OCI-LY7 (cell line): ENCODE data around the gene TMPRSS15.

ENCODE experiments used
- CTCF ChIP-seq: fragments of 200-600 bp; sonication (generic); conservative IDR thresholded peaks from 2 replicates; pipeline ENCODE4 v1.5.1; 2014; ENCODE audit warnings: mild to moderate bottlenecking, antibody characterized with exemption, low read length, moderate library complexity, mixed read lengths
- EZH2phosphoT487 ChIP-seq: fragments of 200-600 bp; sonication (generic); IDR thresholded peaks from 2 replicates; pipeline ENCODE4 v1.6.1; 2018; ENCODE audit warnings: low read depth, borderline replicate concordance, mild to moderate bottlenecking, mixed run types, antibody characterized with exemption, low read length, moderate library complexity, mixed read lengths

GRCh38 chr21:18411565-18411964 lies 8.0 kb upstream of the TMPRSS15 start:
- TF ChIP-seq CTCF: no peak
- no peak for TF ChIP-seq EZH2phosphoT487
